HEK293 (cell line): Measurements from ENCODE around the gene JMJD6.
"Not testable (repeated sequence)": the region's sequence is repeated elsewhere in the genome, so short reads cannot be mapped to it uniquely, and the experiment has no call there.

Experiments used
- CTCF ChIA-PET: fragments of 350-600 bp; formaldehyde crosslinking; extraction: SDS; loops from one replicate; lab custom pipeline; 2021; ENCODE audit warnings: antibody characterized with exemption; lab: Yijun Ruan, JAX
- POLR2A ChIA-PET: fragments of 300-600 bp; formaldehyde crosslinking; extraction: SDS; loops from one replicate; lab custom pipeline; 2020; ENCODE audit warnings: antibody characterized with exemption, inconsistent platforms; lab: Yijun Ruan, JAX
- H3K27ac ChIP-seq: fragments of 200-500 bp; sonication (Bioruptor generic); 2 replicates; pipeline ENCODE4 v1.5.1; 2014; ENCODE audit warnings: low read depth, low read length, control low read depth, inconsistent platforms; ENCODE audit errors: extremely low read depth
- H3K36me3 ChIP-seq, 2 experiments: fragments of 200-500 bp in 1 of 2; sonication (Bioruptor generic) in 1 of 2; 1 replicate in 1 of 2; 2 replicates in 1 of 2; pipeline ENCODE4 v1.5.1; 2014 to 2017; ENCODE audit warnings: inconsistent platforms in 2 of 2, low read length in 2 of 2; ENCODE audit not compliant: control insufficient read depth in 2 of 2, insufficient read depth in 1 of 2
- H3K4me1 ChIP-seq: fragments of 200-500 bp; sonication (Bioruptor generic); 2 replicates; pipeline ENCODE4 v1.5.1; 2014; ENCODE audit warnings: mild to moderate bottlenecking, low read length, inconsistent platforms; ENCODE audit not compliant: control insufficient read depth, insufficient read depth
- H3K4me3 ChIP-seq: 2 replicates; pipeline ENCODE4 v1.5.1; 2011; ENCODE audit warnings: low read depth, mild to moderate bottlenecking, control low read depth, low read length, moderate library complexity
- H3K9me3 ChIP-seq: fragments of 200-500 bp; sonication (Bioruptor generic); 2 replicates; pipeline ENCODE4 v1.5.1; 2014; ENCODE audit warnings: low read depth, low read length, inconsistent platforms; ENCODE audit not compliant: control insufficient read depth, insufficient read depth
- BCL6B ChIP-seq: fragments of 450-650 bp; formaldehyde crosslinking; IDR thresholded peaks from 2 replicates; pipeline ENCODE4 v1.5.1; 2017; ENCODE audit warnings: missing biosample characterization, missing genetic modification characterization
- FEZF1 ChIP-seq: fragments of 450-650 bp; formaldehyde crosslinking; IDR thresholded peaks from 2 replicates; pipeline ENCODE4 v1.5.1; 2016; ENCODE audit warnings: missing biosample characterization, missing genetic modification characterization
- GLIS1 ChIP-seq: fragments of 450-650 bp; formaldehyde crosslinking; IDR thresholded peaks from 2 replicates; pipeline ENCODE4 v1.5.1; 2016; ENCODE audit warnings: missing biosample characterization, missing genetic modification characterization
- IKZF3 ChIP-seq: fragments of 450-650 bp; IDR thresholded peaks from 2 replicates; pipeline ENCODE4 v1.5.0; 2018; ENCODE audit warnings: missing biosample characterization, mild to moderate bottlenecking, missing genetic modification characterization, moderate library complexity
- SCRT1 ChIP-seq: fragments of 450-650 bp; formaldehyde crosslinking; IDR thresholded peaks from 2 replicates; pipeline ENCODE4 v1.5.1; 2016; ENCODE audit warnings: missing biosample characterization, missing genetic modification characterization, borderline replicate concordance
- SCRT2 ChIP-seq: fragments of 450-650 bp; formaldehyde crosslinking; IDR thresholded peaks from 2 replicates; pipeline ENCODE4 v1.5.1; 2016; ENCODE audit warnings: missing biosample characterization, missing genetic modification characterization
- ZBTB11 ChIP-seq: fragments of 450-650 bp; formaldehyde crosslinking; conservative IDR thresholded peaks from 2 replicates; pipeline ENCODE4 v1.5.1; 2016; ENCODE audit warnings: low read depth, missing biosample characterization, missing genetic modification characterization
- ZBTB17 ChIP-seq: fragments of 450-650 bp; formaldehyde crosslinking; IDR thresholded peaks from 2 replicates; pipeline ENCODE4 v1.5.1; 2016; ENCODE audit warnings: missing biosample characterization, missing genetic modification characterization
- ZBTB44 ChIP-seq: fragments of 450-650 bp; IDR thresholded peaks from 2 replicates; pipeline ENCODE4 v1.5.1; 2018; ENCODE audit warnings: missing biosample characterization, mild to moderate bottlenecking, missing genetic modification characterization
- ZNF146 ChIP-seq: fragments of 450-650 bp; formaldehyde crosslinking; IDR thresholded peaks from 2 replicates; pipeline ENCODE4 v1.5.1; 2016; ENCODE audit warnings: missing biosample characterization, missing genetic modification characterization
- ZNF16 ChIP-seq: fragments of 450-650 bp; formaldehyde crosslinking; IDR thresholded peaks from 2 replicates; pipeline ENCODE4 v1.5.1; 2016; ENCODE audit warnings: low read depth, missing biosample characterization, missing genetic modification characterization
- ZNF362 ChIP-seq: fragments of 450-650 bp; formaldehyde crosslinking; IDR thresholded peaks from 2 replicates; pipeline ENCODE4 v1.5.1; 2016; ENCODE audit warnings: missing biosample characterization, missing genetic modification characterization
- ZNF600 ChIP-seq: fragments of 450-650 bp; formaldehyde crosslinking; IDR thresholded peaks from 2 replicates; pipeline ENCODE4 v1.5.1; 2016; ENCODE audit warnings: missing biosample characterization, missing genetic modification characterization
- ZNF664 ChIP-seq: fragments of 450-650 bp; formaldehyde crosslinking; IDR thresholded peaks from 2 replicates; pipeline ENCODE4 v1.5.1; 2016; ENCODE audit warnings: missing biosample characterization, missing genetic modification characterization

JMJD6 gene

GRCh38 chr17:76732734-76733617, 6.6 kb upstream of the JMJD6 start:
- ChIA-PET CTCF (interaction anchor here (0.5 to 2.8 kb wide), 4 partner anchors 10 to 1132 kb away, joined by 3 to 13 read pairs (median 4); no protein-coding TSS in a partner anchor), POLR2A (interaction anchor here (0.5 to 2.0 kb wide), 5 partner anchors 8 to 52 kb away, joined by 3 to 7 read pairs (median 6); no protein-coding TSS in a partner anchor)
- TF ChIP-seq ZBTB44: no peak
- TF ChIP-seq FEZF1 (tag by site-specific recombination): peak; percentile 57
- TF ChIP-seq ZBTB11 (tag by site-specific recombination): no peak
- no peak for TF ChIP-seq ZNF600 (tag by site-specific recombination)
- peak; percentile 43; the same call in 1 of the 2 replicates for TF ChIP-seq IKZF3 (tag by site-specific recombination)
- TF ChIP-seq GLIS1 (tag by site-specific recombination): peak; percentile 37; the same call in 1 of the 2 replicates
- no peak for TF ChIP-seq ZNF16 (tag by site-specific recombination)
- TF ChIP-seq BCL6B (tag by site-specific recombination): 0 out of 2 replicates have a peak, but pooled peaks have one; percentile 49
- H3K36me3 ChIP-seq: peaks cover 40 to 66% of the 10 kb centered on the region in 2 experiments
- H3K9me3 ChIP-seq: no peaks in the 10 kb centered on the region
- H3K4me3 ChIP-seq: no peak overlapping the region
- peaks cover 11% of the 10 kb centered on the region for H3K4me1 ChIP-seq
- no peak overlapping the region; the same call in 1 of the 2 replicates for H3K27ac ChIP-seq

- POLR2A ChIA-PET: interaction anchor here (0.5 to 2.0 kb wide), 8 partner anchors 9 to 51 kb away, joined by 3 to 7 read pairs (median 6); no protein-coding TSS in a partner anchor
- CTCF ChIA-PET: interaction anchor here (0.7 to 2.8 kb wide), 3 partner anchors 17 to 808 kb away, joined by 3 to 13 read pairs (median 4); no protein-coding TSS in a partner anchor
- peaks cover 40 to 66% of the 10 kb centered on the region in 2 experiments for H3K36me3 ChIP-seq
- not testable (repeated sequence) for H3K4me3 ChIP-seq, H3K9me3 ChIP-seq
- 0 out of 2 replicates have a peak overlapping the region, but pooled peaks have one; percentile 3 for H3K27ac ChIP-seq
- peaks cover 17% of the 10 kb centered on the region for H3K4me1 ChIP-seq
- TF ChIP-seq SCRT1 (peak; percentile 100), SCRT2 (tag by site-specific recombination) (peak; percentile 72), ZNF146 (tag by site-specific recombination) (peak; percentile 3; the same call in 1 of the 2 replicates), ZNF664 (tag by site-specific recombination) (0 out of 2 replicates have a peak, but pooled peaks have one; percentile 7), ZBTB17 (tag by site-specific recombination) (0 out of 2 replicates have a peak, but pooled peaks have one; percentile 25), ZNF362 (tag by site-specific recombination) (0 out of 2 replicates have a peak, but pooled peaks have one; percentile 17)
Measured at GRCh38 chr17:76731800-76732733, 5.7 kb upstream of the JMJD6 start.
